Loucy (cell line): Measurements from ENCODE around the gene TOMM20.

Source experiments
- H2AFZ ChIP-seq: fragments of 200-600 bp; sonication (generic); 2 replicates; pipeline ENCODE4 v1.6.0; 2016; ENCODE audit warnings: antibody characterized with exemption, mild to moderate bottlenecking, low read length, moderate library complexity
- H3F3A ChIP-seq: fragments of 200-600 bp; 2 replicates; pipeline ENCODE4 v1.6.0; 2016; ENCODE audit warnings: antibody characterized with exemption, low read depth, mild to moderate bottlenecking
- H3K27me3 ChIP-seq: fragments of 200-600 bp; sonication (generic); 2 replicates; pipeline ENCODE4 v1.6.1; 2014; ENCODE audit warnings: low read length, mild to moderate bottlenecking; ENCODE audit not compliant: insufficient read depth, poor library complexity, severe bottlenecking
- H3K36me3 ChIP-seq: fragments of 200-600 bp; sonication (generic); 2 replicates; pipeline ENCODE4 v1.6.1; 2016; ENCODE audit warnings: low read length; ENCODE audit not compliant: insufficient read depth
- H3K4me1 ChIP-seq: fragments of 200-600 bp; sonication (generic); 2 replicates; pipeline ENCODE4 v1.5.1; 2014; ENCODE audit warnings: low read length, mild to moderate bottlenecking; ENCODE audit not compliant: insufficient read depth, poor library complexity, severe bottlenecking
- H3K4me2 ChIP-seq: fragments of 200-600 bp; sonication (generic); 2 replicates; pipeline ENCODE4 v1.6.0; 2014; ENCODE audit warnings: antibody characterized with exemption, low read length, low read depth, mild to moderate bottlenecking; ENCODE audit not compliant: poor library complexity, severe bottlenecking
- H3K4me3 ChIP-seq: fragments of 200-600 bp; sonication (generic); 2 replicates; pipeline ENCODE4 v1.5.1; 2014; ENCODE audit warnings: low read length, mild to moderate bottlenecking, mixed read lengths; ENCODE audit not compliant: poor library complexity, severe bottlenecking
- H3K79me2 ChIP-seq: fragments of 200-600 bp; sonication (generic); 2 replicates; pipeline ENCODE4 v1.6.1; 2014; ENCODE audit warnings: low read length; ENCODE audit not compliant: insufficient read depth
- H3K9ac ChIP-seq: fragments of 200-600 bp; sonication (generic); 2 replicates; pipeline ENCODE4 v1.6.0; 2014; ENCODE audit warnings: mild to moderate bottlenecking, low read depth, low read length, moderate library complexity; ENCODE audit not compliant: poor library complexity, severe bottlenecking
- H3K9me2 ChIP-seq: fragments of 200-600 bp; sonication (generic); replicated peaks from 2 replicates; pipeline ENCODE4 v1.6.1; 2016; ENCODE audit warnings: low read depth, low read length, mixed read lengths
- H3K9me3 ChIP-seq: fragments of 200-600 bp; sonication (generic); 2 replicates; pipeline ENCODE4 v1.6.1; 2014; ENCODE audit warnings: mild to moderate bottlenecking, antibody characterized with exemption, low read length, low read depth; ENCODE audit not compliant: insufficient read depth
- H4K20me1 ChIP-seq: fragments of 200-600 bp; sonication (generic); 2 replicates; pipeline ENCODE4 v1.6.0; 2014; ENCODE audit warnings: antibody characterized with exemption, low read length, mild to moderate bottlenecking; ENCODE audit not compliant: insufficient read depth, poor library complexity, severe bottlenecking
- EZH2phosphoT487 ChIP-seq: fragments of 200-600 bp; IDR thresholded peaks from 2 replicates; pipeline ENCODE4 v1.6.1; 2018; ENCODE audit warnings: antibody characterized with exemption, mild to moderate bottlenecking, moderate library complexity, borderline replicate concordance
- TF ChIP-seq, protein P1 (sequence below): fragments of 200-600 bp; sonication (generic); conservative IDR thresholded peaks from 2 replicates; pipeline ENCODE4 v1.5.1; 2014; ENCODE audit warnings: mild to moderate bottlenecking, antibody characterized with exemption, low read length

The TOMM20 gene

DNA sequence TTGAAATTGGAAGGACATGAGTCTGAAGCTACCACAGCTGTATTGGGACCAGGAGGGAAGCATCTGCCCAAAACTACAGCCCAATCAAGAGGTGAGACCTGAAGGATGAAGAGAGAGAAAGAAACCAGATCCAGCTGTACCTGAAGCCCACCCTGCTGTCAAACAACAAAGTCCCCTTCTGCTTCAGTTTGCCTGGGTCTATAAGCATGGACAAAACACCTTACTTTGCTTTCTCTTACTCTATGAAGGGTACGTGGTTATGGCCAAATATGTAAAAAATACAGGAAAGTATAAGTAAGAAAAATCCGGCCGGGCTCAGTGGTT is 26.4 kb downstream of the TOMM20 start:
- TF ChIP-seq, protein P1, sequence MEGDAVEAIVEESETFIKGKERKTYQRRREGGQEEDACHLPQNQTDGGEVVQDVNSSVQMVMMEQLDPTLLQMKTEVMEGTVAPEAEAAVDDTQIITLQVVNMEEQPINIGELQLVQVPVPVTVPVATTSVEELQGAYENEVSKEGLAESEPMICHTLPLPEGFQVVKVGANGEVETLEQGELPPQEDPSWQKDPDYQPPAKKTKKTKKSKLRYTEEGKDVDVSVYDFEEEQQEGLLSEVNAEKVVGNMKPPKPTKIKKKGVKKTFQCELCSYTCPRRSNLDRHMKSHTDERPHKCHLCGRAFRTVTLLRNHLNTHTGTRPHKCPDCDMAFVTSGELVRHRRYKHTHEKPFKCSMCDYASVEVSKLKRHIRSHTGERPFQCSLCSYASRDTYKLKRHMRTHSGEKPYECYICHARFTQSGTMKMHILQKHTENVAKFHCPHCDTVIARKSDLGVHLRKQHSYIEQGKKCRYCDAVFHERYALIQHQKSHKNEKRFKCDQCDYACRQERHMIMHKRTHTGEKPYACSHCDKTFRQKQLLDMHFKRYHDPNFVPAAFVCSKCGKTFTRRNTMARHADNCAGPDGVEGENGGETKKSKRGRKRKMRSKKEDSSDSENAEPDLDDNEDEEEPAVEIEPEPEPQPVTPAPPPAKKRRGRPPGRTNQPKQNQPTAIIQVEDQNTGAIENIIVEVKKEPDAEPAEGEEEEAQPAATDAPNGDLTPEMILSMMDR, result no peak
- no peak for TF ChIP-seq EZH2phosphoT487

DNA sequence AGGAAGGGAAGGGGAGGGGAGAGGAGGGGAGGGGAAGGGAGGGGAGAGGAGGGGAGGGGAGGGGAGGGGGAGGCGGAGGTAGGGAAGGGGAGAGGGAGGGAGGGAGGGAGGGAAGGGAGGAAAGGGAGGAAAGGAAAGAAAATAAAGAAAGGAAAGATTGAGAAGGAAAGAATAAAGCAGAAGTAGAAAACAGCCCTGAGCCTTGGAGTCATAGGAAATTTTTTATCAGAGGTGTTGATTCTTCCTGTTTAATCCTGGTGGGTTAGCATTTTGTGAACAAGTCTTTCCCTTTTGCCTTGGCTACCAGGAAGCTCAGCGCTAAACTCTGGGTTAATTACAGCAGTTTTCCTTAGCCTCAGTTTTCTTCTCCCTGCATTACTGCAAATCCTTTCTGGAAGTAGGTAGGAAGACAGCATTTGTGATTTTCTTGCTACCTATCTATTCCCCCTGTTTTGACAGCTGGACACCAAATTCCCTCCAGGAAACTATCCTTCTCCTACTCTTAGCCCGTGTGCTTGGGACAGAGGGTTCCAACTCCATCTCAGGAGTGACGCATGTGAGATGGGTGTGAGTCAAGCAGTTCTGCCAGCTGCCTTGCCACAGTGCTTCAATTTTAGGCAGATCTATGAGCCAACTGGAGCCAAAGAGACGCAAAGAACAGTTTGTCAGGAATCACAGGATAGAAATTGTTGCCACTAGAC is 26.9 kb downstream of the TOMM20 start:
- Histone ChIP-seq H3F3A (no peaks in the 10 kb centered on the region), H3K79me2 (no peaks in the 10 kb centered on the region), H3K27me3 (no peaks in the 10 kb centered on the region), H3K4me2 (no peak overlapping the region), H3K9ac (no peak overlapping the region), H3K9me2 (no peaks in the 10 kb centered on the region), H2AFZ (no peak overlapping the region), H3K4me3 (no peak overlapping the region), H4K20me1 (no peaks in the 10 kb centered on the region), H3K9me3 (no peaks in the 10 kb centered on the region), H3K36me3 (0 out of 2 replicates have a peak, but pooled peaks cover under 1% of the 10 kb centered on the region), H3K4me1 (no peaks in the 10 kb centered on the region)
- TF ChIP-seq EZH2phosphoT487, result no peak
- TF ChIP-seq, protein P1, result no peak

More for the DNA sequence above, 26.4 kb downstream of the TOMM20 start:
- H3K79me2 ChIP-seq, result no peaks in the 10 kb centered on the region
- H3K9me3 ChIP-seq, result no peaks in the 10 kb centered on the region
- no peak overlapping the region for H2AFZ ChIP-seq
- no peaks in the 10 kb centered on the region for H3K9me2 ChIP-seq
- H4K20me1 ChIP-seq, result no peaks in the 10 kb centered on the region
- no peaks in the 10 kb centered on the region for H3K4me1 ChIP-seq
- H3K4me3 ChIP-seq, result no peak overlapping the region
- no peaks in the 10 kb centered on the region; the same call in 1 of the 2 replicates for H3F3A ChIP-seq
- H3K36me3 ChIP-seq, result peaks cover 5% of the 10 kb centered on the region; the same call in 1 of the 2 replicates
- H3K9ac ChIP-seq, result no peak overlapping the region
- no peaks in the 10 kb centered on the region for H3K27me3 ChIP-seq
- no peak overlapping the region for H3K4me2 ChIP-seq

DNA sequence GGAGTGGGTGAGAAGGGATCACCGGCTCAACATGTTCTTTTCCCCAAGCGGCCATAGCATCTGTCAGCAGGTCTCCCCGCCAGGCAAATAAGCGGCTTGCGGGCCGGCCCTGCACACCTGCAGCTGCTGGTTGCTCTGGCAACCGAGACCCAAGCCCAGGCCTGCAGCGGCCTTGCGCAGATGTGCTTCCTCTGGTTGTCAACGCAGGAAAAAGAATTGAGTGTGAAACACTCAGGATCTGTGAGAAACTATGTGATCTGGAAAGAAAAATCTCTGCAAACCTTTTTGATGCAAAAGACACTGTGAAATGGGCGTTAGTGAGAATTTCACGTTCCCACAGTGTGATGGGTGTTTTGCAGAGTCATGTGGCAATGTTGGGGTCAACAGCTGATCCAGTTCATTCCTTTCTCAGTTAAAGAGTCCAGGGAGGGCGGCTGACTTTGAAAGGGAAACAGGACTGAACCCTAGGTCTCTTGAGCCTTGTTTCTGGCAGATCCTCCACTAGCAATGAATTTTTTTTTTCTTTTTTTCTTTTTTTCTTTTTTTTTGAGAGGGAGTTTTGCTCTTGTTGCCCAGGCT is 28.4 kb downstream of the TOMM20 start:
- Histone ChIP-seq H3K4me1 (no peaks in the 10 kb centered on the region), H3K27me3 (no peaks in the 10 kb centered on the region), H3F3A (no peaks in the 10 kb centered on the region), H3K9me3 (no peaks in the 10 kb centered on the region), H4K20me1 (no peaks in the 10 kb centered on the region), H3K4me2 (no peak overlapping the region), H3K79me2 (no peaks in the 10 kb centered on the region), H2AFZ (no peak overlapping the region), H3K36me3 (no peaks in the 10 kb centered on the region), H3K4me3 (no peak overlapping the region), H3K9ac (no peak overlapping the region), H3K9me2 (no peaks in the 10 kb centered on the region)
- TF ChIP-seq, protein P1, result no peak
- TF ChIP-seq EZH2phosphoT487, result no peak
